ENCODE measurements around the gene SSB.
A peak's percentile ranks its signal among the peaks of the same experiment; 100 is the strongest.
"Not testable (repeated sequence)": the region's sequence is repeated elsewhere in the genome, so short reads cannot be mapped to it uniquely, and the experiment has no call there.

Gene SSB

DNA sequence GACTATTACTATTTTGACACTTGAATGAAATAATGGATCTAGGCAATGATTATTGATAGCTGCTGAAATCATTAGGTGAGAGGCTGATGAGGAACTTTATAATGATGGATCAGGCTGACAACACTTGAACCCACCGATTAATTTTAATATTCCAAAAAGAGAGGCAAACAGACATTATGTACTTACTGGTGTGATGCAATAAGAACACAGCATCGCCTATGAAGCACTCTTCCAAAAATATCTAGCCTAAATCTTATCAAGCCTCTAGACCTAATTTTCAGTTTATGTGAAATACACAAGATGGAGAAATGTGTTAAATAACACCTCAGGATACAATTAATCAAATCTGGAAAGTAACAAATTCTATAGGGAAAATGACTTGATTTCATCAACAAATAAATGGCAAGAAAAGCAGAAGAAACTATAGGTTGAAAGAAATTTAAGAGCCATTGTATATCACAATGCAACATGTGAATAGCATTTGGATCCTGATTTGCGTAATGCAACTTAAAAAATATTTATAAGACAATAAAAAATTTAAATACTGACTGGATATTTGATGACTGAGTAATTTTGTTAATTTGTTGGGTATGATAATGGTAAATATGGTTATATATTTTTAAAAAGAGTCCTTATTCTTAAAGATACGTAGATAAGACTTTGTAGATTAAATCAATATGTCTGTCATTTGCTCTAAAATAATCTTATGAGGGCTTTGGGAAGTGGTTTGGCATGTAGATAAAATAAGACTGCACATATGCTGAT lies 17.2 kb upstream of the SSB start:
- DNase-seq (ENCODE audit: low spot score) = no peak
- no peak for FAIRE-seq

DNA sequence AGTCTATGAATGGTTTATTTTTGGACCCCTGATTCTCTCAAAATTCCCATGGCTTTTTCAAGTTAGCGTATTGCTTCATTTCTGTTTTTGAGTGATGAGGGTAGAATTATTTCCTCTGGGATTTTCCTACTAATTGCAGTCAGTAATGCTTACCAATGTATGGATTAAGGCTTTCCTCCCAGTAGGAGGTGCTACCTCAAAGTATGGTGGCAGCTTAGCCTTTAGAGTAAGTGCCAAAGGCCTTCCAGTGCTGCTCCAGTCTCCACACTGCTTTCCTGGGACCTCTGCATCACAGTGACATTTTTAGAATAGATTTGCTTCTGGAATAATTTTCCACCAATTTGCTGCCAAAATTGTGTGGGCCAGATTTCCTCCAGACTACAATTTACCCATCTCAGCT lies 16.2 kb upstream of the SSB start:
- FAIRE-seq (no peak), DNase-seq (ENCODE audit: low spot score) (no peak)

DNA sequence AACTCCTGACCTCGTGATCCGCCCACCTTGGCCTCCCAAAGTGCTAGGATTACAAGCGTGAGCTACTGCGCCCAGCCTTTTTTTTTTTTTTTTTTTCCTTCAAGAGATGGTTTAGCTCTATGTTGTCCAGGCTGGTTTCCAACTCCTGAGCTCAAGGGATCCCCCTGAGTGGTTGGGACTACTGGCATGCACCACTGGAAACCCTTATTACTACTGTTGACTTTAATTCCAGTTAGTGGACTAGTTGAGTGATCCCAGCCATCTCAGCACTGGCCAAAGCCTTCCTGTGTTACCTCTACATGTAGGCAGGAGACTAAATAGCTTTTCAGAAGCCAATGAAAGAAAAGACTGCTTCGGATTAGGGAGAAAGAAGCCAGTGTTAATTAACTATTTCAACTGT lies 8.1 kb upstream of the SSB start:
- DNase-seq (ENCODE audit: low spot score) = no peak
- FAIRE-seq = no peak

DNA sequence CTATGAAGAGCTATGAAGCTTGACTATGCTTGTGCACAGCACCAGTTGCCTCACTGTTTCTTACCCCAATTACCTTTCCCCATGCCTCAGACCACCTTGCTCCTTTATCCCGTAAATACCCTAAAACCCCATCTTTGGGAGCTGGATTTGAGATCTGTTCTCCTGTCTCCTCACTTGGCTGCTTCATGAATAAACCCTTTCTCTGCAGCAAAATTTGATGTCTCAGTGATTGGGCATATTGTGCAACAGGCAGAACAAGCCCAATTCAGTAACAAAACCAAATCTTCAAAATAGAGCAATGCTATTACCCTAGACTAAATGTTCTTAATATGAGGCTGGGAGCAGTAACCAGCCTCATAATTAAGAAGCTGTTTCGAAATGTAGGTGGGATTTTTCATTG lies 3.5 kb upstream of the SSB start:
- DNase-seq (ENCODE audit: low spot score) = no peak
- no peak for FAIRE-seq

DNA sequence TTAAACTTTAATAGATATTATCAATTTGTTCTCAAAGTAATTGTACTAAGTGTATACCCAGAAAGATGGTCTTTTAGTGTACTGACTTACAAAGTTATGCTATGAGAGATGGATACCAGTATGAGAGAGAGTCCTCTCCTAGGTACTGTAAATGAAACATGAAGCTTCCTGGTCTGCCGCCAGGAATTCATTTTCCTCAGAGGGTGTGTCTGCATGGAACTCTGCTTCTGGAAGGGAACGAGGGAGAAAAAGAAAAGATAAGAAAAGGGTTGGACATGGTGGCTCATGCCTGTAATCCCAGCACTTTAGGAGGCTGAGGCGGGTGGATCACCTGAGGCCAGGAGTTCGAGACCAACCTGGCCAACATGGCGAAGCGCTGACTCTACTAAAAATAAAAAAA lies 2.2 kb upstream of the SSB start:
- no peak for DNase-seq (ENCODE audit: low spot score)
- no peak for FAIRE-seq

DNA sequence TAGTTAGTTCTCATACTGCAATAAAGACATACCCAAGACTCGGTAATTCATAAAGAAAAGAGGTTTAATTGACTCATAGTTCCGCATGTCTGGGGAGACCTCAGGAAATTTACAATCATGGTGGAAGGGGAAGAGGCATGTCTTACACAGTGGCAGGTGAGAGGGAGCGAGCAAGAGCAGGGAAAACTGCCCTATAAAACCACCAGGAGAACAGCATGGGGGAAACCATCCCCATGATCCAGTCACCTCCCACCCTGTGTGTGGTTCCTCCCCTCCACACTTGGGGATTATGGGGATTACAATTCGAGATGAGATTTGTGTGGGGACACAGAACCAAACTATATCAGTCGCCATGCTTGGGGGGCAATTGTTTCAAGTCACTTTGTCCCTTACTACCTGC lies 1.1 kb upstream of the SSB start:
- FAIRE-seq = no peak

DNA sequence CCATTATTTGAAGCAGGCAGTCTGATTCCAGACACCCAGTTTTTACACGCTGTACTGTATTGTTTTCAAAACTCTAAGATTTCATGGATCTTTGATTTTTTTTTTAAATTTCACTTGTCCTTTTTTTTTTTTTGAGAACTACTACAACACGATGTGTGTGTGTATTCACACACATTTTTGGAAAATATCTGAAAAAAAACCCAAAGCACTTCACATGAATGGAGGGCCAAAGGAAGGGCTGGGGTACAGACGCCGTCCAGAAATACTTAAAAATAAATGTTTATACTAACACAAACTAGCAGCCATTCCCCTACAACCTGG lies 314 bp upstream of the SSB start:
- no peak for DNase-seq (ENCODE audit: low spot score)
- FAIRE-seq = no peak

More for the DNA sequence above, 1.1 kb upstream of the SSB start:
- DNase-seq (ENCODE audit: low spot score) = no peak

DNA sequence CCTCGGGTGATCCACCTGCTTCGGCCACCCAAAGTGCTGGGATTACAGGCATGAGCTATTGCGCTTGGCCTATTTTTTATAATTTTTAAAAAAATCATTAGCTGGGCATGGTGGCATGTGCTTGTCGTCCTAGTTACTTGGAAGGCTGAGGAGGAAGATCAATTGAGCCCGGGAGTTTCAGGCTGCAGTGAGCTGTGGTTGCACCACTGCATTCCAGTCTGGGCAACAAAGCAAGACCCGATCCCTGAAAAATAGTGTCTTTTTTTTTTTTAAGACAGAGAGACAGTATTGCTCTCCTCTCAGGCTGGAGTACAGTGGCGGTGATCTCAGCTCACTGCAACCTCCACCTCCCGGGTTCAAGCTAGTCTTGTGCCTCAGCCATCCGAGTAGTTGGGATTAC lies 4.8 kb downstream of the SSB start:
- no peak for FAIRE-seq
- DNase-seq (ENCODE audit: low spot score) = no peak

DNA sequence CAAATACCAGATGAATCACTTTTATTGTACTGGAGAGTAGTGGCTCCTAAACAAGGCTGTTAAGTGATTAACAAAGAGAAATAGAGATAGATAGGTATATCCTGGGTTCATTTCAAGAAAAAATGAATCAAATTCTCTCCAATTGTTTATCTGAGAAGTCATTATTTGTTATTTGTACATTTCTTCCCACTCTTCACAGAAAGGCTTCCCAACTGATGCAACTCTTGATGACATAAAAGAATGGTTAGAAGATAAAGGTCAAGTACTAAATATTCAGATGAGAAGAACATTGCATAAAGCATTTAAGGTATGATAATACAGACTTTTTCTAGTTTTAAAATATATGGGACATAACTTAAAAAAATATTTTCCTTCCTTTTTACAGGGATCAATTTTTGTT lies 7.9 kb downstream of the SSB start:
- FAIRE-seq = no peak
- no peak for DNase-seq (ENCODE audit: low spot score)

DNA sequence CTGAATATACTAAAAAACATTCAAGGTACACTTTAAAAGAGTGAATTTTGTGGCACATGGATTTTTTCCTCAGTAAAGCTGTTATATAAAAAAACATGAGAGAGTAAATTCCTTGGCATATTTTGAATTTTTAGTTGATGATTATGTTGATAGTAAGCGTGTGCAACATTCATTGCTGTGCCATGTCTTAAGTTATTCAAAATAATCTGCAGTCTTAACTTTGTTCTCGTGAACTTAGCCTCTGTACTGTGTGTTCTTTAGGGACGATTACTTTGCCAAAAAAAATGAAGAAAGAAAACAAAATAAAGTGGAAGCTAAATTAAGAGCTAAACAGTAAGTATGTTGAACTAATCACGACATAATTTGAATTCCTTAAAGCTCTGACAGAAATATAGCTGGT lies 9.6 kb downstream of the SSB start:
- DNase-seq (ENCODE audit: low spot score) (no peak), FAIRE-seq (no peak)

DNA sequence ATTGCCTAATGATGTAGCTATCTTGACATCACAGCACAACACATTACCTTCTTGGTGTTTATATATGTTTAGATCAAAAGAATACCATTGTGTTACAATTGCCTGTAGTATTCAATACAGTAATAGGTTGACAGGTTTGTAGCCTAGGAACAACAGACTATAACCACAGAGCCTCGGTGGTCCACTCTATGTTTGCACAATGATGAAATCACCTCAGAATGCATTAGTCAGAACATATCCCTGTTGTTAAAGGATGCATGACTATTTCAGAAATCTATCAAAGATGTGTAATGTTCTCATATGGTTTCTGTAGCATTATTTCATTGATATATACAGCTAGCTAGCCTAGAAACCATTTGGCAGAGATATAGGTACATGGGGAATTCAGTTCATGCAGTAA lies 17.2 kb downstream of the SSB start:
- FAIRE-seq (peak; percentile 92), DNase-seq (ENCODE audit: low spot score) (peak; percentile 92)

DNA sequence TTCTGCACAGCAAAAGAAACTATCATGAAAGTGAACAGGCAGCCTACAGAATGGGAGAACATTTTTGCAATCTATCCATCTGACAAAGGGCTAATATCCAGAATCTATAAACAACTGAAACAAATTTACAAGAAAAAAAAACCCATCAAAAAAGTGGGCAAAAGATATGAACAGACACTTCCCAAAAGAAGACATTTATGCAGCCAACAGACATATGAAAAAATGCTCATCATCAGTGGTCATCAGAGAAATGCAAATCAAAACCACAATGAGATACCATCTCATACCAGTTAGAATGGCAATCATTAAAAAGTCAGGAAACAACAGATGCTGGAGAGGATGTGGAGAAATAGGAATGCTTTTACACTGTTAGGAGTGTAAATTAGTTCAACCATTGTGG lies 18.3 kb downstream of the SSB start:
- DNase-seq (ENCODE audit: low spot score); FAIRE-seq: not testable (repeated sequence)

DNA sequence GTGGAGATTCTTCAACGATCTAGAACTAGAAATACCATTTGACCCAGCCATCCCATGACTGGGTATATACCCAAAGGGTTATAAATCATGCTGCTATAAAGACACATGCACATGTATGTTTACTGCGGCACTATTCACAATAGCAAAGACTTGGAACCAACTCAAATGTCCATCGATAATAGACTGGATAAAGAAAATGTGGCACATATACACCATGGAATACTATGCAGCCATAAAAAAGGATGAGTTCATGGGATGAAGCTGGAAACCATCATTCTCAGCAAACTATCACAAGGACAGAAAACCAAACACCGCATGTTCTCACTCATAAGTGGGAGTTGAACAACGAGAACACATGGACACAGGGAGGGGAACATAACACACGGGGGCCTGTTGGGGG lies 18.7 kb downstream of the SSB start:
- DNase-seq (ENCODE audit: low spot score); FAIRE-seq: not testable (repeated sequence)

DNA sequence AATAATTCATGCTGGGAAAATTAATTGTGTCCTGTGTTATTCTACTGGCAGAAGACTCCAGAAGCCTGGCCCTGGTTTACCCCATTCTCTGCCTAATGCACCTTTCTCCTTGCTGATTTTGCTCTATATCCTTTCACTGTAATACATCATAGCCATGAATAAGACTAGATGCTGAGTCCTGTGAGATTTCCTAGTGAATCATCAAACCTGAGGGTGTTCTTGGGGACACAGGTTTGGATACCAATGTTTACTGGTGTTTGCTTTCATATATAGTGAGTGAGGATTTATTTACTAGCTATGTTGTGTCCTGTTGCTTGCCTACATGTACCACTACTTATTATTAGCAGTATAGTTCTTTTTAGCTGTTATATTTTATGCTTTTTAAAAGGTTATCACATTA lies 19.6 kb downstream of the SSB start:
- DNase-seq (ENCODE audit: low spot score) = peak; percentile 25
- no peak for FAIRE-seq

DNA sequence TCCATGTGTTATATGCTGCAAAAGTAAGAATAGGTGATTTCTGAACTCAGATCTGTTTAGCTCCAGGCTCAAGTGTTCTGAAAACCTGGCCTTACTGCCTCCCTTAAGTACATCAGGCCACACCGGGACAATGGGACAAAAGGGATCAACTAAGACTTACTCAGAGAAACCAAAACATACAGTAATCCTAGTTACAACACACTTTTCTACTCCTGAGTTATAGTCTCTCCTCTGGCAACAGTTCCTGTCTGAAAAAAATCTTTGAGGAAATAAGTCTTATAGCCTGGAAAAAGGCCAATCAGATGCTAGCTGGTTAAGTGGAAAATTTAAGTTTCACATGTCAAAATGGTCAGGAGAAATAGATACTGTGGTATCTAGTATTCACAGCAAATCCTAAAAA lies 20.4 kb downstream of the SSB start:
- FAIRE-seq = no peak
- DNase-seq (ENCODE audit: low spot score) = no peak

DNA sequence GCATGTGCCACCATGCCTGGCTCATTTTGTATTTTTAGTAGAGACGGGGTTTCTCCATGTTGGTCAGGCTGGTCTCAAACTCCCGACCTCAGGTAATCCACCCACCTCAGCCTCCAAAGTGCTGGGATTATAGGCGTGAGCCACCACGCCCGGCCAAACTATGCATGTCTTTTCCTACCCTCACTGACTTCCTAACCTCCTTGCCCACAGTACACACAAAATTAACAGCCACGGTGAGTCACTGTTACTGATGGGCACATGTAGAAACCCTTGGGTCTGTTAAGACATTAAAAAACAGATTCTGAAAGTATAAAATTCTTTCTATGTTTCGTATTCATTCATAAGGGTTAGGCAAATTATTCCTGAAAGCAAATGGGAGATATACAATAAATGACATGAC lies 21.4 kb downstream of the SSB start:
- FAIRE-seq (peak; percentile 54), DNase-seq (ENCODE audit: low spot score) (peak; percentile 46)

DNA sequence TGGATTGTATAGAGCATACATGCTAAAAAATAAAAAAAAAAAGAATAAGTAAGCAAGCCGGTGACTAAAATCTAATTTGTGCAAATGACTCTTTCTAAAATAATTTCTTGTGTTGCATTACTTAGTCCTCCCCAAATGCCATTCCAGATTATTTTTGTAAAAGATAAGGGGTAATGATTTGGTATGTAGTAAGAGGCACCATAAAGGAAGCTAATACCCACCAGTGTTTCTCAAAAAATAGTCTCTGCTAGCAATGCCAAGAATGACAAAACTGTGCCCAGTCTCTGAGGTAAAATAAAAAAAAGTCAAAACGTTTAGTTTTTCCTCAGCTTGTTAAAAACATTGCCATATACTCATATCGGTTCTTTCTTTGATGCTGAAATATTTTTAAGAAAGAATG lies 23.4 kb downstream of the SSB start:
- FAIRE-seq = no peak

DNA sequence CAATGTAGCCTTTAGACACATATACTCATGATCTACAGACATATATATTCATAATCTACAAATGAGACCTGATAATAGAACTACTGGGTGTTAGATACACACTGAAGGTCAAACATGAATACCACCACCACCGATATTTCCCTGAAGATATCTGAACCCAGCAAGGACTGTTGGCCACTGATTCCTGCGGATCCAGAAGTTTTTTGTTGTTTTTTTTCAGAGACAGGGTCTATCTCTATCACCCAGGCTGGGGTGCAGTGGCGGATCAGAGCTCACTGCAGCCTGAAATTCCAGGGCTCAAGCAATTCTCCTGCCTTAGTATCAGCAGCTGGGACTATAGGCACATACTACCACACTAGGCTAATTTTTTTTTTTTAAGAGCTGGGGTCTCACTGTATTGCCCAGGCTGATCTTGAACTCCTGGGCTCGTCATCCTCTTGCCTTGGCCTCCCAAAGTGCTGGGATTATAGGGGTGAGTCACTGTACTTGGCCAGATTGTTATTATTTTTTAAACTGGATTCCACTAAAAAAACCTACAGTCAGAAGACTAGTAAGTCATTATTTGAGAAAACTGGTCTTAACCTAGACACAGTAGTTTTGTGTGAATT lies 24.2 kb downstream of the SSB start:
- FAIRE-seq = no peak
- no peak for DNase-seq (ENCODE audit: low spot score)

More for the DNA sequence above, 23.4 kb downstream of the SSB start:
- no peak for DNase-seq (ENCODE audit: low spot score)

DNA sequence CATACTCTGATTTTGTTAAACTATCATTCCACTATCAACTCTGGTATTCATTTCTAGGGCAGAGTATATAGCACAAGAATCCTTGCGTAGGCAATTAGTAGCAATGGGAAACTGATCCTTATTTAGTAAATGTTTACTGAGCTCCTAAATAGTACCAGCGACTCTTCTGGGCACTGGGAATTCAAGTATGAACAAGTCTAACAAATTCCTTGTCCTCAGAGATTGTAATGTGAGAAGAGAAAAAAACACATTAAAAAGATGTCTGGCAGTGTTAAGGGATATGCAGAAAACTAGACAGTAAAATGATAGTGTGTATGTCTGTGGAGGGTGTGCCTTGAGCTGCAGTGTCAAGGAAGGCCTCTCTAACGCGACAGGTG lies 25.3 kb downstream of the SSB start:
- DNase-seq (ENCODE audit: low spot score) = no peak
- no peak for FAIRE-seq

DNA sequence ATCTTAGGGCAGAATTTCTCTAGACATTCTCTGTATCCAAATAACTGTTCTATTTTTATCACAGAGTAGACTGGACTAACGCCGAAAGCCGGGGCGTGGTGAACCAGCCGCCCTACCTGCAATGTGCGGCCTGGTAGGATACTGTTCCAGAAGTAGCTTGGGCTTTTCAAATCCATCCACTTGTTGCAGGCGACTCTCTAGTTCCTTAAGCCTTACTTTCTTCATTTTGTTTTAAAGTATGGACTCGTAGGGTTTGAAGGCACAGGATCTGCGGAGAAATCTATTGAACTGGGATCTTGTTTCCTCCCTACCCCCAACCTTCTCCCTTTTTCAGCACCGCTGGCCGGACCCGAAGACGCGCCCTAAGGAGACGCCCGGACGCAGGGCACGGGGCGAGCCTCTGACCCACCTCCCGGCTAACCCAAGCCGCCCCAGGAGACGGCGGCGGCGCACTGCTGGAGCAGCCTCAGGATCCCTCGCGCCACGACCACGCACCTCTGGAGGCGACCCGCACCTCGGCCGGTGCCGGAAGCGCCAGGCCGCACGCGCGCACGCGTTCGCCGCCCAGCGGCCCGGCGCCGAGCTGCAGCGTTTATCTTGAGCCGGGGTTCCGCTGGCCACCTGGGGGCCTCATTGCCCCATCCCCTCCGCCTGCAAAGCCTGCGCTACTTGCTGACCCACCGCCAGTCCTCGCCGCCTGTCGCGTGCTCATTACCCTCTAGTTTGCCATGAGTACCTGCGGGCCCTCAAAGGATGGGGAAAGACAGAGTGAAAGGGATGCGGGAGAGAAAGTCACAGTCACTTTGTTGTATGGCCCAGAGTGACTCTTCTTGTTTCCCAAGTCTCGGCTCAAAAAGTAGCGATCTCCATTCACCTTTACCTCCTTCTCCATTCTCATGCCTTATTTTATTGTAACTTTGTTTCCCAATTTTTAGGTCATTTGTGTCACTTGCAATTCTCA lies 26.0 kb downstream of the SSB start, which contains the start of gene METTL5:
METTL5 (minus strand) TSS at position 533 of the 961 bp plus-strand sequence; CDS start at position 225, 308 bp downstream.
- DNase-seq (ENCODE audit: low spot score) (peak; percentile 68), FAIRE-seq (no peak)

DNA sequence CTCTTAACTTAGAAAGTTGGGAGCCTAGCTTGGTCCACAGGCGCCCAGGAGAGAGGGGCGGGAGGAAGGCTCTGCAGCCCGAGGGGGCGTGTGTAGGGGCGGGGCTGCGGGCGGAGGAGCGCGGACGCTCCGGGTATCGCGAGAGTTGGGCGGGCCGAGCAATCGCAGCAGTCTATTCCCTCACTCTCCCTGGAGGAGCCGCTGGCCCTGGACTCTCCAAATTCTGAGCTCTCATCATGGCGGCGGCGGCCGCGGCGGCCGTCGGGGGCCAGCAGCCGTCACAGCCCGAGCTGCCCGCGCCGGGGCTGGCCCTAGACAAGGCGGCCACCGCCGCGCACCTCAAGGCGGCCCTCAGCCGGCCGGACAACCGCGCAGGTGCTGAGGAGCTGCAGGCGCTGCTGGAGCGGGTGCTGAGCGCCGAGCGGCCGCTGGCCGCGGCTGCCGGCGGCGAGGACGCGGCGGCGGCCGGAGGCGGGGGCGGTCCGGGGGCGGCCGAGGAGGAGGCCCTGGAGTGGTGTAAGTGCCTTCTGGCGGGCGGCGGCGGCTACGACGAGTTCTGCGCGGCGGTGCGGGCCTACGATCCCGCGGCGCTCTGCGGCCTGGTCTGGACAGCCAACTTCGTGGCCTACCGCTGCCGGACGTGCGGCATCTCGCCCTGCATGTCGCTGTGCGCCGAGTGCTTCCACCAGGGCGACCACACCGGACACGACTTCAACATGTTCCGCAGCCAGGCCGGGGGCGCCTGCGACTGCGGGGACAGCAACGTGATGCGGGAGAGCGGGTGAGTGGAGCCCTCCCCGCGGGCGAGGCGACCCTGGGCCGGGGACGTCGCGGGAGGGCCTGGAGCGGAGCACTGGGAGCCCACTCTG lies 28.8 kb downstream of the SSB start, which contains the start of gene UBR3:
UBR3 (plus strand) TSS at position 183 of the 869 bp plus-strand sequence; CDS start at position 237, 54 bp downstream.
- FAIRE-seq = peak; percentile 21
- DNase-seq (ENCODE audit: low spot score) = peak; percentile 86
